Psoas muscle (tissue), 8 donors: ENCODE results near the gene DDX11. TPM values are rescaled to one million over a fixed set of nuclear protein-coding genes. Genes with fewer than 3 reads are reported as not detected.
"Not testable (repeated sequence)": the region's sequence is repeated elsewhere in the genome, so short reads cannot be mapped to it uniquely, and the experiment has no call there.

ENCODE experiments used
- ATAC-seq, 4 donors: fragments of 200-7000 bp; cut with Tn5 transposase; one replicate each; pipeline ENCODE4 v1.9.1; 2020; ENCODE audit warnings: moderate library complexity in 3 of 4, mild to moderate bottlenecking in 2 of 4
- DNase-seq, 2 donors: peaks; one replicate each; pipeline ENCODE4 v3.0.0-alpha.2; 2020
- H3K27ac ChIP-seq: fragments of 200-600 bp; one replicate; pipeline ENCODE4 v1.8.0; 2022
- H3K27me3 ChIP-seq, 3 donors: fragments of 200-600 bp in 1 of 3; one replicate each; pipeline versions ENCODE4 v1.6.1 to v1.8.0; 2013 to 2022; ENCODE audit warnings: low read length in 2 of 3, mild to moderate bottlenecking in 2 of 3, moderate library complexity in 1 of 3; ENCODE audit not compliant: insufficient read depth in 3 of 3
- H3K36me3 ChIP-seq, 2 donors: fragments of 200-600 bp in 1 of 2; one replicate each; pipeline versions ENCODE4 v1.6.1 to v1.8.0; 2013 to 2022; ENCODE audit warnings: low read depth in 1 of 2, mild to moderate bottlenecking in 1 of 2, moderate library complexity in 1 of 2; ENCODE audit not compliant: insufficient read depth in 1 of 2
- H3K4me1 ChIP-seq: fragments of 200-600 bp; one replicate; pipeline ENCODE4 v1.8.0; 2022
- H3K4me3 ChIP-seq: fragments of 200-600 bp; one replicate; pipeline ENCODE4 v1.8.0; 2022; ENCODE audit warnings: mild to moderate bottlenecking
- H3K9me3 ChIP-seq: fragments of 200-600 bp; one replicate; pipeline ENCODE4 v1.8.0; 2022
- WGBS, 3 donors: extraction: QIAGEN DNeasy Blood & Tissue Kit; methylation state at CpG; one replicate each; pipeline versions ENCODE4 v1.1.6 to v1.1.7; 2013; 5-methylcytosine and 5-hydroxymethylcytosine counted together
- intact Hi-C, 2 donors: fragments of 100-400 bp; cut with DNase I; formaldehyde crosslinking; loops; one replicate each; pipeline versions ENCODE4 v1.11.0 to v1.14.2; 2022
- polyA plus RNA-seq, 3 donors: library from polyadenylated mRNA; stranded (reverse); fragments of 200-250 nt; gene quantifications; one replicate each; pipeline ENCODE4 v1.2.3, GENCODE V29; 2013
- total RNA-seq, 4 donors: library from RNA; stranded (reverse); fragmentation: NEBNext Ultra II Directional in 2 of 4; extraction: Animal tissue kit (Norgen Biotek cat#: 25700) in 2 of 4; gene quantifications; one replicate each; pipeline versions ENCODE4 v1.2.1 to v1.2.4, GENCODE V29; 2021 to 2023
- TF ChIP-seq, protein P1 (sequence below): fragments of 200-600 bp; IDR thresholded peaks from one replicate; pipeline ENCODE4 v1.8.0; 2022; ENCODE audit warnings: antibody characterized with exemption
- donor health status: healthy with polysubstance abuse.
- donor health status: DM: no; HTN: no; CAD: no; lungs with moderate emphysema.
- donor health status: Bipolar disorder and iron deficiency.
- donor health status: healthy.
- donor health status: DM: yes; HTN: yes; CAD: no.
- donor health status: DM: no; HTN: no; CAD: no.
- donor health status: DM: no; HTN: no; CAD: no.
- donor health status: DM: yes; HTN: yes; CAD: no.

Gene DDX11
- total and polyA plus RNA-seq, 7 donors, result 4.5 to 19.2 (median 6.8) TPM

DNA sequence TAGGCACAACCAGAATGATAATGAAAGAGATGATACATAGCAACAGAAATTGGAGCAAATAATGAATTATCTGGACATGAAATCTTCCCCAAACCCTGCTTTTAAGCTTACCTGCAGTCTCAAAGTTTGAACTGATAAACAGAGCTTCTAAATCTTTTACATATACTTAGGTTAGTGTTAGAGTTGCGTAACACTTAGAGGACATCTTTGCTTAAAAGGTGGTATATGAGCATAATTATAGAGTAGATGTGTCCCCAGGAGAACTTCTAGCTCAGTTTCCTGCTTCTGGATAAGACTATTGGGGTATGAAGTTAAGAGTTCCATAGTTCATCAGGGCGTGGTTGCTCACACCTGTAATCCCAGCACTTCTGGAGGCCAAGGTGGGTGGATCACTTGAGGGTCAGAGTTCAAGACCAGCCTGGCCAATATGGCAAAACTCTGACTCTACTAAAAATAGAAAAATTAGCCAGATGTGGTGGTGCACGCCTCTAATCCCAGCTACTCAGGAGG lies 41.5 kb downstream of the DDX11 start:
- peaks cover 0 to 23% (median 18%) of the 10 kb centered on the region in 3 donors for H3K27me3 ChIP-seq
- H3K4me1 ChIP-seq, ATAC-seq, DNase-seq, H3K27ac ChIP-seq, H3K9me3 ChIP-seq, H3K36me3 ChIP-seq, H3K4me3 ChIP-seq: not testable (repeated sequence)
- WGBS, 3 donors, result 94 to 96% (median 95%) methylated on average over 3 of the region's 3 CpGs
- intact Hi-C loops, result loop anchor here in 1 of 2 donors (5.0 kb wide), 1 partner anchor 122 kb away; no protein-coding TSS in a partner anchor

DNA sequence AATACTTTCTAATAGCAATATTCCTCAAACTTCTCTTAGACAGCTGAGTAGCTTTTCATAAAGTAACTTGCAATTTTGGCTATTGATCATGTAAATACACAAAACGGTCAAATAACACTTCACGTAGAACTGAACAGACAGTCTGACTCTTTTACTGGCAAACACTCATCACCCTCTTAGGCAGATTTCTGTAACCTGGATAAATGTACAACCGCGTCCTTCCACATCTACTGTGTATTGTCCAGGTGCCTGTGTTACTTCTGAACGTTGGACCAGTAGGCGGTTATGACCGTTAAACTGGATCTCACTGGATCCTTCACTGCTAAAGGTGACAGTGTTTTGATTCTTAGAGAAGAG lies 43.2 kb downstream of the DDX11 start:
- H3K4me3 ChIP-seq, H3K36me3 ChIP-seq, DNase-seq, H3K9me3 ChIP-seq, H3K27ac ChIP-seq, H3K4me1 ChIP-seq: not testable (repeated sequence)
- WGBS, 3 donors, result 31 to 59% (median 38%) methylated on average over 7 of the region's 7 CpGs
- intact Hi-C loops, result loop anchor here in 1 of 2 donors (5.0 kb wide), 1 partner anchor 120 kb away; no protein-coding TSS in a partner anchor
- ATAC-seq, result peak in 1 of 4 donors; percentile 24
- peaks cover 0 to 23% (median 22%) of the 10 kb centered on the region in 3 donors for H3K27me3 ChIP-seq

DNA sequence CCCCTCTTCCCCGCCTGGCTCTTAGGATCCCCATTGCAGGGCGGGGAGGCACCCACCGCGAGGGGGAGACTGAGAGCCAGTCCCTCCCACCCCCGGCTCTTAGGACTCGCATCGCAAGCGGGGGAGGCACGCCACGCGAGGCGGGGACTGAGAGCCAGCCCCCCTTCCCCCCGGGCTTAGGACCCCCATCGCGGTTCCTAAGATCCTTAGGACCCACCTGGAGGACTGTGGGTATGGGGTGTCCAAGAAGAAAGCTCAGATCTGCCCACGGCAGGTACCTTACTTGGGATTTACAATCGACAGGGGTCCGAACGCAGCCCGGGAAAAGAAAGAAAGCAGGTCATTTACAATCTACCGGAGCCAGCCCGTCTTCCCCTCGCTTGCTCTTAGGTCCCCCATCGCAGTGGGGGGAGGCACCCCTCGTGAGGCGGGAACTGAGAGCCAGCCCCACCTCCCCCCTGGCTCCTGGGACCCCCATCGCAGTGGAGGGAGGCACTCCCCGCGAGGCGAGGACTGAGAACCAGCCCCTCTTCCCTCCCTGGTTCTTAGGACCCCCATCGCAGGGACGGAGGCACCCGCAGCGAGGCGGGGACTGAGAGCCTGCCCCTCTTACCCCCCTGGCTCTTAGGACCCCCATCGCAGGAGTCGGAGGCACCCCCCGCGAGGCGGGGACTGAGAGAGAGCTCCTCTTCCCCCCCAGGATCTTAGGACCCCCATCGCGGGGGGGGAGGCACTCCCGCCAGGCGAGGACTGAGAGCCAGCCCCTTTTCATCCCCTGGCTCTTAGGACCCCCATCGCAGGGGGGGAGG lies 43.7 kb downstream of the DDX11 start:
- Histone ChIP-seq H3K27ac (no peak overlapping the region), H3K4me1 (peaks cover 9% of the 10 kb centered on the region), H3K9me3 (no peaks in the 10 kb centered on the region), H3K27me3 (peaks cover 0 to 23% (median 22%) of the 10 kb centered on the region in 3 donors), H3K4me3 (peak overlapping the region; percentile 59), H3K36me3 (no peaks in the 10 kb centered on the region)
- peak; percentile 53 to 88 (median 81) for ATAC-seq
- WGBS, 3 donors, result 0 to 9% (median 2%) methylated on average over 32 to 45 of the region's 45 CpGs
- DNase-seq, result peak in 1 of 2 donors; percentile 55
- TF ChIP-seq, protein P1, sequence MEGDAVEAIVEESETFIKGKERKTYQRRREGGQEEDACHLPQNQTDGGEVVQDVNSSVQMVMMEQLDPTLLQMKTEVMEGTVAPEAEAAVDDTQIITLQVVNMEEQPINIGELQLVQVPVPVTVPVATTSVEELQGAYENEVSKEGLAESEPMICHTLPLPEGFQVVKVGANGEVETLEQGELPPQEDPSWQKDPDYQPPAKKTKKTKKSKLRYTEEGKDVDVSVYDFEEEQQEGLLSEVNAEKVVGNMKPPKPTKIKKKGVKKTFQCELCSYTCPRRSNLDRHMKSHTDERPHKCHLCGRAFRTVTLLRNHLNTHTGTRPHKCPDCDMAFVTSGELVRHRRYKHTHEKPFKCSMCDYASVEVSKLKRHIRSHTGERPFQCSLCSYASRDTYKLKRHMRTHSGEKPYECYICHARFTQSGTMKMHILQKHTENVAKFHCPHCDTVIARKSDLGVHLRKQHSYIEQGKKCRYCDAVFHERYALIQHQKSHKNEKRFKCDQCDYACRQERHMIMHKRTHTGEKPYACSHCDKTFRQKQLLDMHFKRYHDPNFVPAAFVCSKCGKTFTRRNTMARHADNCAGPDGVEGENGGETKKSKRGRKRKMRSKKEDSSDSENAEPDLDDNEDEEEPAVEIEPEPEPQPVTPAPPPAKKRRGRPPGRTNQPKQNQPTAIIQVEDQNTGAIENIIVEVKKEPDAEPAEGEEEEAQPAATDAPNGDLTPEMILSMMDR, result peak; percentile 41
- intact Hi-C loops, result loop anchor here in 1 of 2 donors (5.0 kb wide), 1 partner anchor 120 kb away; no protein-coding TSS in a partner anchor

DNA sequence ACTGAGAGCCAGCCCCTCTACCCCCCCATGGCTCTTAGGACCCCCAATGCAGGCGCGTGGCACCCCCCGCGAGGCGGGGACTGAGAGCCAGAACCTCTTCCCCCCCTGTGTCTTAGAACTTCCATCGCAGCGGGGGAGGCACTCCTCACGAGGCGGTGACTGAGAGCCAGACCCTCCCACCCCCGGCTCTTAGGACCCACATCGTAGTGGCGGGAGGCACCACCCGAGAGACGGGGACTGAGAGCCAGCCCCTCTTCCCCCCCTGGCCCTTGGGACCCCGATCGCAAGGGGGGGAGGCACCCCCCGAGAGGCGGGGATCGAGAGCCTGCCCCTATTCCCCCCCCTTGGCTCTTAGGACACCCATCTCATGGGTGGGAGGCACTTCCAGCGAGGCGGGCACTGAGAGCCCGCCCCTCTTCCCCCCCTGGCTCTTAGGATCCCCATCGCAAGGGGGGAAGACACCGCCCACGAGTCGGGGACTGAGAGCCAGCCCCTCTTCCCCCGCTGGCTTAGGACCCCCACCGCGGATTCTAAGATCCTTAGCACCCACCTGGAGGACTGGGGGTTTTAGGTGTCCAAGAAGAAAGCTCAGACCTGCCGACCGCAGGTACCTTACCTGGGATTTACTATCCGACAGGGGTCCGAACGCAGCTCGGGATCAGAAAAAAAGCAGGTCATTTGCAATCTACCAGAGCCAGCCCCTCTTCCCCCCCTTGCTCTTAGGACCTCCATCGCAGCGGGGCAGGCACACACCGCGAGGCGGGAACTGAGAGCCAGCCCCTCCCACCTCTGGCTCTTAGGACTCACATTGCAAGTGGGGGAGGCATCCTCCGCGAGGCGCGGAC lies 44.9 kb downstream of the DDX11 start:
- Histone ChIP-seq H3K27me3 (peaks cover 0 to 23% (median 22%) of the 10 kb centered on the region in 3 donors), H3K27ac (no peak overlapping the region), H3K4me3 (peak overlapping the region; percentile 56), H3K36me3 (no peaks in the 10 kb centered on the region), H3K9me3 (no peaks in the 10 kb centered on the region), H3K4me1 (peaks cover 9% of the 10 kb centered on the region)
- DNase-seq (no peak), ATAC-seq (peak; percentile 32 to 69 (median 48))
- TF ChIP-seq, protein P1, result no peak
- 9 to 31% (median 14%) methylated on average over 36 to 44 of the region's 44 CpGs for WGBS, 3 donors
- intact Hi-C loops, result loop anchor here in 1 of 2 donors (5.0 kb wide), 1 partner anchor 119 kb away; no protein-coding TSS in a partner anchor

DNA sequence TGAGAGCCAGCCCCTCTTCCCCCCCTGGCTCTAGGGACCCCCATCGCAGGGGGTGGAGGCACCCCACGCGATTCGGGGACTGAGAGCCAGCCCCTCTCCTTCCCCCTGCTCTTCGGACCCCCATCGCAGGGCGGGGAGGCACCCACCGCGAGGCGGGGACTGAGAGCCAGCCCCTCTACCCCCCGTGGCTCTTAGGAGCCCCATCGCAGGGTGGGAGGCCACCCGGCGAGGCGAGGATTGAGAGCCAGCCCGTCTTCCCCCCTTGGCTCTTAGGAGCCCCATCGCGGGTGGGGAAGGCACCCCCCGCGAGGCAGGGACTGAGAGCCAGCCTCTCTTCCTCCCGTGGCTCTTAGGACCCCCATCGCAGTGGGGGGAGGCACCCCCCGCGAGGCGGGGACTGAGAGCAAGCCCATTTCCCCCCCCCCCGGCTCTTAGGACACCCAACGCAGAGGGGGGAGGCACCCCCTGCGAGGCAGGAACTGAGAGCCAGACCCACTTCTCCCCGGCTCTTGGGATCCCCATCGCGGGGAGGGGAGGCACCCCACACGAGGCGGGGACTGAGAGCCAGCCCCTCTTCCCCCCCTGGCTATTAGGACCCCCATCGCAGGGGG lies 45.6 kb downstream of the DDX11 start:
- DNase-seq (no peak), ATAC-seq (peak; percentile 17 to 42 (median 30))
- H3K27me3 ChIP-seq, result peaks cover 0 to 23% (median 22%) of the 10 kb centered on the region in 3 donors
- TF ChIP-seq, protein P1, result no peak
- H3K36me3 ChIP-seq, result no peaks in the 10 kb centered on the region
- H3K9me3 ChIP-seq, result no peaks in the 10 kb centered on the region
- H3K27ac ChIP-seq, result no peak overlapping the region
- intact Hi-C loops, result loop anchor here in 1 of 2 donors (5.0 kb wide), 1 partner anchor 118 kb away; no protein-coding TSS in a partner anchor
- WGBS, 3 donors, result 5 to 46% (median 29%) methylated on average over 22 to 33 of the region's 34 CpGs
- peaks cover 9% of the 10 kb centered on the region for H3K4me1 ChIP-seq
- peak overlapping the region; percentile 56 for H3K4me3 ChIP-seq
